Activated T-cell treated with anti-CD3 and anti-CD28 coated beads for 1 hour (primary cell): Measurements from ENCODE around the gene CDH13.
"Not testable (repeated sequence)": the region's sequence is repeated elsewhere in the genome, so short reads cannot be mapped to it uniquely, and the experiment has no call there.

Experiments used
- DNase-seq: peaks from one replicate; pipeline ENCODE4 v3.0.0-alpha.2; 2020; ENCODE audit warnings: low read depth

CDH13 gene

GRCh38 chr16:82891918-82892317, 265.1 kb downstream of the CDH13 start:
- DNase-seq = no peak

DNA sequence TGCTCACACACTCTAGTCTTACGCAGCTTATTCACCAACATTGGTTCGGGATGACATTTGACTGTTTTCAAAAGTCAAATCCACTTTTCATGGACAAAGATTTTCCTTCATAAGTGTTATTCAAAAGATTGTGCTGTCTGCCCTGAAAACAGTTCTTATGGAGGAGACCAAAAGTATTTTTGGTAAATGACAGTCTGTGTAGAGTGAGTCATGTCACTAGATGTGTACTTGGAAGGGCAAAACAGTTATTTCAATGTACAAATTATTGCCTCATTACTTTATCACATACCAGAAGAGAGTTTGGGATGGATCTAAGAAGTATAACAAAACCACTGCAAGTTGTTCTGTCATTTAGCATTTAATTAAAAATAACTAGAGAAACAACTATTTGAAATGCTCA, 265.6 kb downstream of the CDH13 start:
- DNase-seq = no peak

DNA sequence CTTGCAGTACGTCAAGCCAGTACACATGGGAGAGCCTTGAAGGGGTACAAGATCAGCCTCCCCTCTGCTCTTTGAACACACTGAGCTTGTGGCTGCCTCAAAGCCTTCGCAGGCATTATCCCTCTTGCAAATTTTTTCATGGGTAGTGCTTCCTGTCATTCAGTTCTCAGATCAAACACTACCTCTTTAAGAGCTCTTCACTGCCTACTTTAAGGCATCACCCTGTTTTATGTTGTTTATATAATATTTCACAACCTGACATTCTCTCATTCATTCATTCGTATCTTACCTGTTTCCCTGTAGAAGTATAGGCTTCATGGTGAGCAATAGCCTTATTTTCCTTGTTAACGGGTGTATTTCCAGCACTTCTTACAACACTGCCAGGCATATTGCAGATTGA, 269.1 kb downstream of the CDH13 start:
- DNase-seq = no peak

GRCh38 chr16:82899006-82899405, 272.2 kb downstream of the CDH13 start:
- DNase-seq = no peak

DNA sequence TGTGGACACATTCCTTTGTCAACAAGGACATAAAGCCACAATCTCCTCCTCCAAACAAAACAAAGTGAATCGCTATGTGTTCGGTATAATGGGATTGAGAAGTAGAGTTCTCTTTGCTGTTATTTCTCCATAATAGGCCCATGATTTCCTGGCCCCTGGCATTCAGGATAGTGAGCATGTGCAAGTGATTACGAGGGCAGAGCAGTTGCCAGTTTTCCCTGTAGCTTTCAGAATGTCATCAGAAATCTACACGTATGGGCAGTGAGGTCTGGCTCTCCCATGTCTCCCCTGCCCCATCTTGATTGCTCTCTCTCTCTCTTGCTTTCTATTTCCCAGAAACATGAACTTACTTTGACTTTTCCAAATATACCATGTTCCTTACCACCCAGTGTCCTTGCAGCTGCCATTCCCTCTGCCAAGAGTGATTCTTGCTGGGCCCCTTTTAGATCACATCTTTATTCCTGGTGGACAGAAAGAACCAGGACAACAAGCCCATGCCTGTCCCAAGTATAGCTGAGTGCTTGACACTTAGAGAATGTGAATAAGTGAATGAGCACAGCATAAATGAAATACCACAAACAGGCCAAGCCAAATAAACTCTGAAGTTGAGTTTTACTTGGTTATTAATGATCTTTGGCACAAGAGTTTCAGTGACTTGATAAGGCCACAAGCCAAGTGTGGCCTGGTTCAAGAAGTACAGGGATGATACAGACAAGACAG, 273.1 kb downstream of the CDH13 start:
- DNase-seq = no peak

DNA sequence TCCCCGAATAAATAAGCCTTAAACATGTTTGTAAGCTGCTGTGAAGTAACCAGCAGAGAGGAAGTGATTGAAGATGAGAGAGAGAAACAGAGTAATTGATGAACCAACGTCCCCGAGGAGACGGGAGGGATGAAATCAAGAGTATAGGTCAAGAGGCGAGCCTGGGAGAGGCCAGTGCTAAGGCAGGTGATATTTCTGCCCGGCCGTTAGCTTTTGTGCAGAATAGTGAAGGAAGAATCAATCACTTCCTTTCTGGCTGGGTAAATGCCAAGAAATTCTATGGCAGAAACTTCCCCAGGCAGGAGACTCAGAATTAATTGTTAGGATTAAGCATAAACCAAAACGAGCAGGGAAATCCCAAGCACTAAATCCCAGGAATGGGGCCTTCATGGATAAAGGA, 273.8 kb downstream of the CDH13 start:
- DNase-seq = no peak

DNA sequence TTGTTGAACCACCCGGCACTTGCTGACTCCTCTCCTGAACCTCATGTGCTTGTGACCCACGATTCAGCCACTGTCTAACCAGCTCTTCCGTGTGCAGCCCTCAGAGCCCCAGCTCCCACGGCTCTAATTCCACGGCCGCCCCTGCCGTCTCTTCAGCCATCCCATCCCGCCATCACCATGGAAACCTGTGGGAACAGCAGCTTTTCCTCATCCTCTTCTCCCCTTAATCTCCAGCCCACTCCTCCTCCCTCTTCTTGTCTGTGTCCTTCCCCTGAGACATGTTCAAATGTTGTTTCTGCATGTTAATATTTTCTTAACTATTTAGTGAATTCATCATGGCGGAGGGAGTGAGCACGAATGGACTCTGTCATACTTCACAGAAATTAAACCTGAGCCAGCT, 285.2 kb downstream of the CDH13 start:
- no peak for DNase-seq

DNA sequence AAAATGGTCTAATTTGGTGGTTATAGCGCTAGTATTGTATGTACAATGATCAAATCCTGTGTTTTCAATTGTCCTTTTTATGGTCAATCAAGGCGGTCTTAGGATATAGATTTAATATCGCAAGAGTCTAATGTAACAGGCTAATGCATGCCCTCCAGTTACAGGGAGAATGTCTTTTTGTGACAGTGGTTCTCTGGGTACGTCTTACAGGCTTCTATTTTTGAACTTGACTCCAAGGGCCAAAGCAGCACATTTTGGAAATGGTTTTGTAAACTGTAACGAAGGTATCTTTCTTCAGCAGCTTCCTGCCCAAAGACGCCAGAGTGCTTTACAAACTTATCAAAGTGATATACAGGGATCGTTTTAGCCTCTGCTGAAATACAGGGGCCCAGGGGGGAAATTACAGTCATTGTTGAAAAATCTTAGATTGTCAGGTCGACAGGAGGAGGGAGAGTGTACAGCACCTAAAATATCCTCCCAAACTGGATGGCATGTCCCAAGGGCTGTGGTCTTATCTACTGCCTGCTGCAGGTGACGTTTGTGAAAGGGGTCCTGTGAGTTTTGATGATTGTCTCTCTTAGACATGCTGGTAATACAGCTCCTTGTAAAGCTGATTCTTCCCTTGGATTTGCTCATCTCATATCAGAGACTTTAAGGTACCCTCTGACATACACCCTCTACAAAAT, 288.5 kb downstream of the CDH13 start:
- no peak for DNase-seq

- DNase-seq = no peak
Measured at GRCh38 chr16:82917886-82918595, 291.3 kb downstream of the CDH13 start.

GRCh38 chr16:82924075-82924854, 297.5 kb downstream of the CDH13 start:
- no peak for DNase-seq

DNA sequence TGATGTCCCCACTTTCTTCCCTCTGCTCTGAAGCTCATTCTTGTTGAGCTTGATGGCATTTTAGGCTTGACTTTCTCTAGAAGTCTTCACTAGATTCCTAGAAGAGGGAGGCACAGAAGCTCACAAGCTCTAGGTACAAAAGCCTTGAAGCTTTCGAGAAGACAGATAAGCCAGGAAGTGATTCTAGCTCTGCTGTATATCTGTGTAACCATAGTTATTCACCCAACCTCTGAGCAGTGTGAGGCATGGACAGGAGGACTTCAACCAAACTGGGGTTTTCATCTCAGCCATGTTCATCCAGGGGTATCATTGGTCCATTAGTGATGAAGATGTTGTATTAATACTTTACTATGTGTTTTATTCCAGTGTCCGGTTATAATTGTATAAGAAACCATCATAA, 299.7 kb downstream of the CDH13 start:
- no peak for DNase-seq

- DNase-seq = not testable (repeated sequence)
Measured at GRCh38 chr16:82933933-82934332, 307.2 kb downstream of the CDH13 start.

- no peak for DNase-seq
Measured at GRCh38 chr16:82935766-82936165, 309.0 kb downstream of the CDH13 start.

DNA sequence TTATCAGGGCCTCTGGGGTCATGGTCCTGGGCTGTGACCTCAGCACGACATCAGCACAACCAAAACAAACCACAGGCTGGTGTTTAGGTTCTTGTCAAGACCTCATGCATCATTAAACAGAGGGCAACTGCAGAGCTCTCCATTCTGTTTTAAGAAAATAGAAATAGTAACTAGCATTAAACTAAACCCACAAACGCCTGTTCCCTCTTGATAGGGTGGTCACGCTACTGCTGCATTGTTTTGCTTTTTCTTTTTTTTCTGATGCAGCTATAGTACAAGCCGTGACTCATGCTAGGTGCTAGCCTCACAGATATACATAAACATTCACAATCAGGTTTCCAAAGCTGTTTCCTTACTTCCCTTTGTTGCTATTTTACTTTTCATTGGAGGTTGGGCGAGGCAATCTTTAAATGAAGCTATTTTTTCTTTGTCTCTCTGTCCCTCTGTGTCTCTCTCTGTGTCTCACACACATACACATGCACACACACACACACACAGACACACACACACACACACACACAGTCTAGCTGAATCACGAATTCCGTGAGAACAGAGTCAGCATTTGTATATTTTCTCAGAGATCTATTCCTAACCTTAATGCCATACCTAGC, 310.3 kb downstream of the CDH13 start:
- no peak for DNase-seq

DNA sequence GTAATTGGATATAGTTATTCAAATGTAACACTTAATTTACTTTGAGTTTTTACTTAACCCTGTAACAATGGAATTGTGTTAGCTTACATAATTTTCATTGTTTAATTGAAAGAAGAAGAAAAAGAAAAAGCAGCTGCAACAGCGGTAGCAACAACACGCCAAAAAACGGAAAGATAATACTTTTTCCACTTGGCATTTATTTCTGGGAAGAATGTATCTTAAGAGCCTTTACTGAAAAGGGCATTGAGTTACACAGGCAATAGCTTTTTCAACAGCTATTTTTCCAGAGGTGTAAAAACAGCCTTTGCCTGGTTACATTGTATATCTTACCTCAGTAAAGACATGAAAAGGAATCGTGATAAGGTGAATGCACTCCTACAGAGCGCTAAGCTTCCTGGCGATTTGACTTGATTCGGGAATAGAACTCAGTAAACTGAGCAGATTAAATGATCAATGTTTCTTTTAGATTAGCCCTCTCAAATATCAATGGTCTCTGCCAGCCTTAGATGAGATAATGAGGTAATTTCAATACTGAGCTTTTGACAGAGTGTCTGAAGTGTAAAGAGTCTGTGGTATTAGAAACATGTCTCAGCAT, 311.3 kb downstream of the CDH13 start:
- no peak for DNase-seq

DNA sequence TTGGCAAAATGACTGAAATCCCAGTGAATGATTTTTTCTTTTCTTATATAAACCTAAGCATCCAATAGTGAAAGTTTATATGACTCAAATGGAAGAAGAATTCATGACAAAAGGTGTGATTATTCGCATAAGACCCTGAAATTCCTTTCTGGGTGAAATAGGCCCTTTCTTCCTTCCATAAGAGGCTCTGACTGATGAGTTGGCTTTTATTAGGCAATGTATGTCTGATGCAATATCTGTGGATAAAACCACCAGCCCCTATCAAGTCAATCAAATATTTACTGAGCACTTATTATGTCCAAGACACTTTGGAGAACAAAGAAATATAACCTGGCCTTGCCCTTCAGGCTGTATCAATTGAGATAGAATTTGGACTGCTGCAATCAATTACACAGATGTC, 316.6 kb downstream of the CDH13 start:
- no peak for DNase-seq

DNA sequence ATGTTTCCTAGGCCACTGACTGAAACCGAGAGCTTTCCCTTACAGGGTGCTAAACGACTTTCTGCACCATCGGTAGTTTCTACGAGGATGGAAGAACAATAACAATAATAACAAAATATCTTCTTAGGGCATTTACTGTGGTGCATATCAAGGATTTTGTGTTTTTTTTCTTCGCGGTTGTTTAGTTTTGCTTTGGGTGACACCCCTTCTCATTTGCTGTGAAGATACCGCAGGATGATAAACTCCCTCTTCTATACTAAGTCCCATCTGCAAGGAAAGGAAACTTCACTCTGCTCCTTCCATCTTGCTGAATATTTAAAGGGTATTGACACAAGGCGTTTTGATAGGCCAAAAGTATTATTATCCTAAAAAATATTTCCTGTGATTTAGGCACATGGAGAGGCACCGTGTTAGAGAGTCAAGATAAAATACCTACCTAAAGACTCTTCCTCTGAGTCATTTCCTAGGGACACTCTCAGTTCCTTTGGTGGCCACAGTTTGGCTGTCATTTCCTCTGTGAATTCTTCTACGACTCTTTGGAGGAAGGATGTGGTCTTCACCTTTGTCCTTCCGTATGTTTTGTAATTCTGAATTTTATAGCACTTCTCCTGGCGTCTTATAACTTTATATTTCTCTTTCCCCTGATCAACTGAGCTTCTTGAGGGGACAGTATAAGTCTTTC, 318.8 kb downstream of the CDH13 start:
- DNase-seq = no peak

- DNase-seq = no peak
Measured at GRCh38 chr16:82947698-82948097, 320.9 kb downstream of the CDH13 start.

- DNase-seq = no peak
Measured at GRCh38 chr16:82949016-82949415, 322.2 kb downstream of the CDH13 start.

- DNase-seq = no peak
Measured at GRCh38 chr16:82953517-82953916, 326.7 kb downstream of the CDH13 start.
